GM23338 (cell line): Measurements from ENCODE around the gene GRK7.

Experiments
- CREB1 ChIP-seq: fragments of 250-450 bp; sonication (Bioruptor Pico); IDR thresholded peaks from 2 replicates; pipeline ENCODE4 v1.5.0; 2020; ENCODE audit warnings: low read depth, mild to moderate bottlenecking, moderate library complexity
- CTCF ChIP-seq, 2 experiments: fragments of 200-600 bp in 1 of 2; sonication (generic) in 1 of 2; conservative IDR thresholded peaks; 2 replicates each; pipeline versions ENCODE4 v1.5.1 to v1.6.1; 2016 to 2017; ENCODE audit warnings: antibody characterized with exemption in 2 of 2, low read depth in 2 of 2, mild to moderate bottlenecking in 2 of 2, moderate library complexity in 1 of 2
- ETS1 ChIP-seq: IDR thresholded peaks from 2 replicates; pipeline ENCODE4 v1.6.1; 2016; ENCODE audit warnings: antibody characterized with exemption
- EZH2 ChIP-seq: fragments of 200-600 bp; sonication (generic); IDR thresholded peaks from one replicate; pipeline ENCODE4 v1.8.0; 2017; ENCODE audit warnings: antibody characterized with exemption, mild to moderate bottlenecking, low read depth; ENCODE audit not compliant: unreplicated experiment
- EZH2phosphoT487 ChIP-seq: fragments of 200-600 bp; sonication (generic); IDR thresholded peaks from one replicate; pipeline ENCODE4 v1.8.1; 2018; ENCODE audit warnings: antibody characterized with exemption; ENCODE audit not compliant: unreplicated experiment
- JUNB ChIP-seq: IDR thresholded peaks from one replicate; pipeline ENCODE4 v1.6.1; 2016; ENCODE audit warnings: antibody characterized with exemption; ENCODE audit not compliant: unreplicated experiment
- NANOG ChIP-seq: IDR thresholded peaks from 2 replicates; pipeline ENCODE4 v1.6.1; 2016; ENCODE audit warnings: antibody characterized with exemption, borderline replicate concordance
- POLR2AphosphoS5 ChIP-seq: IDR thresholded peaks from 2 replicates; pipeline ENCODE4 v1.6.1; 2016; ENCODE audit warnings: antibody characterized with exemption, low read depth
- REST ChIP-seq: IDR thresholded peaks from one replicate; pipeline ENCODE4 v1.6.1; 2018; ENCODE audit warnings: antibody characterized with exemption; ENCODE audit not compliant: unreplicated experiment
- STAT1 ChIP-seq: IDR thresholded peaks from one replicate; pipeline ENCODE4 v1.6.1; 2016; ENCODE audit warnings: antibody characterized with exemption; ENCODE audit not compliant: unreplicated experiment
- ZNF114 ChIP-seq: fragments of 250-450 bp; sonication (Bioruptor Pico); IDR thresholded peaks from 2 replicates; pipeline ENCODE4 v1.5.0; 2020; ENCODE audit warnings: mild to moderate bottlenecking, moderate library complexity
- ZNF331 ChIP-seq: fragments of 250-450 bp; sonication (Bioruptor Pico); IDR thresholded peaks from 2 replicates; pipeline ENCODE4 v1.5.0; 2020; ENCODE audit warnings: low read depth, mild to moderate bottlenecking, moderate library complexity
- ZNF462 ChIP-seq: fragments of 250-450 bp; sonication (Bioruptor Pico); IDR thresholded peaks from 2 replicates; pipeline ENCODE4 v1.5.0; 2020; ENCODE audit warnings: mild to moderate bottlenecking, moderate library complexity

- TF ChIP-seq POLR2AphosphoS5 (no peak), REST (no peak), CTCF (conservative IDR thresholded peaks at IDR 0.05; ENCODE audit: low read depth in 2 of 2) (no peak), EZH2 (no peak), EZH2phosphoT487 (no peak), STAT1 (no peak), NANOG (no peak), CREB1 (no peak), ZNF114 (no peak), JUNB (no peak), ZNF331 (no peak), ZNF462 (CRISPR knock-in tag) (no peak), ETS1 (no peak)
These were observed 40.0 kb upstream of the GRK7 start for GRCh38 chr3:141723255-141723654.
